Measurements from ENCODE around the gene YPEL5.
A peak's percentile ranks its signal among the peaks of the same experiment; 100 is the strongest.
"Not testable (repeated sequence)": the region's sequence is repeated elsewhere in the genome, so short reads cannot be mapped to it uniquely, and the experiment has no call there.

The YPEL5 gene

DNA sequence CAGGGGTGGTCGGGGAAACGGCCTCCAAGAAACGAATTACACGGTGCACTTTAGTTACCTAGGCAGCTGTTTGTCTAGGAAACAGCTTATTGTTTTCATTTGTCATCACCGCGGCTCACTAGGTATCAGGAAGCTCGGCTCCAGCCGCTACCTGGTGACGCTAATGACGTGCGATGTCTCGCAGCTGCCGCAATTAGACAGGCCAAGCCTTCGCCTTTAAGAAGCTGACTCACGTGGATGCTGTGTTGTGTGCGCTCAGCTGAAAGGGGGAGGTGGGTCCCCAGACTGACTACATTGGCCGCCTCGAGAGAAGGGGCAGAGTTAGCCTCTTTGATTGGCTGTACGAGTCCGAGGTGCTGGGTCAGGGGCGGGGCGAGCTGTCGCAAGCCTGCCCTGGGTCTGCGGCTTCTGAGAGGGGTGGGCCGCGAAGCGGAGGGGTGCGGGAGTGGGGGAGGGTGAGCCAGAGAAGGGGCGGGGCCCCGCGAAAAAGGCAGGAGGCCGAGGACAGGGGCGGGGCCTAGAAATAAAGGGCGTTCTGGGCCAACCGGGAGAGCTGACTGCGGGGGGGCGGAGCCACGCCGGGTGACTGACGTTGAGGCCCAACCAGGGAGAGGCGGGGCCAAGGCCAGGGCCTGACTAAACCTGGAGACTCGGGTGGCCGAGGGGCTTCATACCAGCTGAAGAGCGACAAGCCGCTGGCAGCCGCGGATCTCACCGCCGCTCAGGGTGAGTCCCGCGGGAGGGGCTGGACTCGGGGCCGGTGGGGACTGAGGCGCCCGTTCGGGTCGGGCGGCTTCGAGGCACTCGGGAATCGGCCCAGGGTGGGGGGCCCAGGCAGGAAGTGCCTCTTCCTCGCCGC lies at the start of gene YPEL5:
YPEL5 (plus strand) TSS at position 671 of the 859 bp plus-strand sequence. CDS start 9,645 bp downstream, outside the sequence.
- peak; percentile 92 for FAIRE-seq

DNA sequence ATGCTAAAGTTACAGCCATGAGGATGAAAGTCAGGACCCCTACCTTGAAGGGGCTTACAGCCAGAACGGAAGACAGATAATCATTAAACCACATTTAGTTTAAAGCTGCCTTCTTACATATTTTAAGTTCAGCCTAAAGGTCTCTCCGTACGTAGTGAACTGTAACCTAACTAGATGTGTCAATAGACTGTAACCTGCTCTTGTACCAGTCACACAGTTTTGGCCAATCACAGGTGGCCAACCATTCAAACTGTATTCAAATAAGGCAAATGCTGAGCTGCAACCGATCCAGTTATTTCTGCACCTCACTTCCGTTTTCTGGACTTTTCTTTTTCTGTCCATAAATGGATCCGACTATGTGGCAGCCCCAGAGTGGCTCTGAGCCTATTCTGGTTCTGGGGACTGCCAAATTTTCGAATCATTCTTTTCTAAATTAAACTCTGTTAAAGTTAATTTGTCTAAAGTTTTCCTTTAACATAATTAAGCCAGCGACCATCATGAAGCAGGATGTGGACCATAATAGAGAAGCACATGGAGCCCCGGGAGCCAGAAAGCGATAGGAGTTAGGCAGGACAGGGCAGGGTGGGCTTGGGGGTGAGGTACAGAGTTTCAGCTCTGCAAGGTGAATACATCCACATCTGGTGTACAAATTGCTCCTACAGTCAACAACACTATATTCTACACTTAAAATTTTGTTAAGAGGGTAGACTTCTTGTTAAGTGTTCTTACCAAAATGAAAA lies 48.4 kb upstream of the YPEL5 start:
- FAIRE-seq: no peak

GRCh38 chr2:30099366-30099765 lies 47.4 kb upstream of the YPEL5 start:
- not testable (repeated sequence) for FAIRE-seq

- not testable (repeated sequence) for FAIRE-seq
Observed at GRCh38 chr2:30100691-30101090, 46.1 kb upstream of the YPEL5 start.

GRCh38 chr2:30104307-30104706 lies 42.5 kb upstream of the YPEL5 start:
- no peak for FAIRE-seq

DNA sequence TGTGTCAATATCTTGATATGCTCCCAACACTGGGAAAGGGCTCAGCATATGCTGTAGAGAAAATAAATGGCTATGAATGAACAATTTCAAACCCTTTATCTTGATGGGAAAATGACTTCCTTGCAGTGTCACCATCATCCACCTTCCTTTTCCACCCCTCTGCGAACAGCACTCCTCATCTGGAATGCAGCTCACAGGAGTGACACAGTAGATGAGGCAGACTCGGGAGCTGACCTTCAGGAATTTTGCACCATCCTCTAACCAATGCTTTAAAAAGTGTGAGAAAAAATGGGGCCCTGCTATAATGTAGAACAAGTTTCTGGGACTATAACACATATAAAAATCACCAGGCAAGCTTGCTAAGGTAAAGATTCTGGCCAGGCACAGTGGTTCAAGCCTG lies 41.3 kb upstream of the YPEL5 start:
- FAIRE-seq: no peak

GRCh38 chr2:30106543-30106942 lies 40.3 kb upstream of the YPEL5 start:
- no peak for FAIRE-seq

DNA sequence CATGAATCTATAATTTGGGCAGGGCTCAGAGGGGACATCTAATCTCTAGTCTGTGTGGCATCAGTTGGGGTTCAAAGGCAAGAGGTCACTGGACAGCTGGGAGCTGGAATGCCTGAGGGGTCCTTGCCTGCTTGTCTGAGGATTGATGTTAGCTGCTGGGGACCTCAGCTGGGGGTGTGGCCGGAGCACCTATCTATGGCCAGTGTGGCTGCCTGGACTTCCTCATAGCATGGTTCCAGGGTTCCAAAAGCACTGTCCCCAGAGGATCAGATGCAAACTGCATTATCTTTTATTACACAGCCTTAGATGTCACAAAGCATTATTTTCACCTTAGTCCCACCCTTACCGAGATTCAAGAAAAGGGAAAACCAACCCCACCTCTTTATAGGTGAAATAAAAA lies 38.6 kb upstream of the YPEL5 start:
- FAIRE-seq: no peak

DNA sequence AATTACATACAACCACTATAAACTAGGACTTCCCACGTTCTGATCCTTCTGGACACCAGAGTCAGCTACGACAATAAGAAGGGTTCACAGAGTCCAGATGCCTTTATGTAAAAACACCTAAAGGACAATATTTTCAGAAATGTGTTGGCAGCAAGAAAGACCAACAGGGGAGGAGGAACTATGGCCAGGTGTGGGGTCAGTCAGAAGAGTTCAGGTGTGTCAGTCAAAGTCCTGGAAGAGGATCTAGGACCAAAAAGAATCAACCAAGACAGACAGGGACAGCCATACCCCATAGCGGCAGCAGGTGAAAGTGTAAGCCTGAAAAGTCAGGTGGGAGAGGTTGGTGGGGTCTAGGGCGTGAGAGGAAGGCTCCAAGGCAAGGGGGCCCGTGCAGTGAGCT lies 38.0 kb upstream of the YPEL5 start:
- no peak for FAIRE-seq

- FAIRE-seq: no peak
Observed at GRCh38 chr2:30109856-30110255, 37.0 kb upstream of the YPEL5 start.

DNA sequence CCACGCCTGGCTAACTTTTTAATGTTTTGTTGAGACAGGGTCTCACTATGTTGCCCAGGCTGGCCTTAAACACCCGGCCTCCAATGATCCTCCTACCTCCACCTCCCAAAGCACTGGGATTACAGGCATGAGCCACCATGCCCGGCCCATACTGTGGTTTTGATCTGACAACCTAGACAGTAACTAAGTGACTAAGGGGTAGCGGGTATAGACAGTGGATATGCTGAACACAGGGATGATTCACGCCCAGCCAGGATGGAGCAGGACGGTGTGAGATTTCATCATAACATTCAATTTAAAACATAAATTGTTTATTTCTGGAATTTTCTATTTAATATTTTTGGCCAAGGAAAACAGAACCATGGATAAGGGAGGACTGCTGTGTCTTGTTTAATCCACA lies 36.0 kb upstream of the YPEL5 start:
- no peak for FAIRE-seq

- not testable (repeated sequence) for FAIRE-seq
Observed at GRCh38 chr2:30111186-30111585, 35.6 kb upstream of the YPEL5 start.

DNA sequence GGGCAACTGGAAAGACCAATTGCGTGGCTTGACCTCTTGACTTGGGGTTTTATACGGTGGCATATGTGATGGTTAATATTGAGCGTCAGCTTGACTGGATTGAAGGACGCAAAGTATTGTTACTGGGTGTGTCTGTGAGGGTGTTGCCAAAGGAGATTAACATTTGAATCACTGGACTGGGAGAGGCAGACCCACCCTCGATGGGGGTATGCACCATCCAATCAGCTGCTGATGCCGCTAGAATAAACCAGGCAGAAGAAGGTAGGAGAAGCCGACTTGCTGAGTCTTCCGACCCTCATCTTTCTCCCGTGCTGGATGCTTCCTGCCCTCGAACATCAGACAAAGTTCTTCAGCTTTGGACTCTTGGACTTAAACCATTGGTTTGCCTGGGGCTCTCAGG lies 34.2 kb upstream of the YPEL5 start:
- FAIRE-seq: no peak

DNA sequence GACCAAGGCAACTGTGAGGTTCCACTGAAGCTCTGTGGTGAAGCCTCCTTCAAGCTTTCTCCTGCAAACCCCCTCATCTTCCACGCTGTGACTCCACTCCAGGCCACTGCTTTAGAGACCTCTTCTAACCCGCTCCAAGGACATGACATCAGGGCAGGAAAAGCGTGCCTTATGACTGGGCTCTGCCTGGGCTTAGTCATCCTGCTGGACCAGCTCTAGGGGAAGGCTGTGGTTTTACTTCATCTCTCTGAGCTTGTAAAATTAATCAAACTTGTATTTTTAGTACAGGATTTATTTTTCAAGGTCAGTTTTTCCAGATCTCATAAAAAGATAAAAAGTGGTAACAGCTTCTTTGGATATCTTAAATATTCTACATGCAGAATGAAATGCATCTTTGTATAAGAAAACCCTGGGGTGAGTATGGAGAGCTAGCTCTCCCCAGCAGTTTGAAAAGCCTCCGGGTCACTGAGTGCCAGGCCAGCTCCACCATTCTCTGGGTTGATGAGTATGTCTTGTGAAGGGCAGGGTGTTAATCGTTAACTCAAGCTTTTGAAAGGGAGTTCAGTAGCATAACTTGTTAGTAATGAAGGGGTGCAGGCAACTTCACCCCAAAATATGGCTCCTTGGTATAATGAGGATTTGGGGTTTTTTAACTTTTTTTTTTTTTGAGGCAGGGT lies 33.1 kb upstream of the YPEL5 start:
- no peak for FAIRE-seq

GRCh38 chr2:30115141-30115980 lies 31.4 kb upstream of the YPEL5 start:
- FAIRE-seq: peak; percentile 13

GRCh38 chr2:30115981-30116285 lies 30.9 kb upstream of the YPEL5 start:
- FAIRE-seq: no peak

DNA sequence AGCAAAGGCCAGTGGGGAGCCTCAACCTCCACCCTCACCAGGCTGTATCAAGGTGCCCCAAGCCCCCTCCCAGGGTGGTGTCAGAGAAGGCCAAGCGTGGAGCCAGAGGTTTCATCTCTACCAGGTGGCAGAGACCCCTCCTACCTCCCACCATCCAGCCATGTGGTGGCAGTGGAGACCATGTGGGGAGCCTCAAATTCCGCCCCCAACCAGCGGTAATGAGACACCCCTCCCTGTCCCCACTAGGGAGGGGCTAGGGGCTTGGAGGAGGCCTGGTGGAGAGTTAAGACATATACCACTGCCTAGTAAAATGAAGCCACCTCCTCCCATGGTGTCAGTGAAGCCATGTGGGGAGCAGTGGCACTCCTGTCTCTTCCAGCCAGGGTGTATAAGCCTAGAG lies 24.4 kb upstream of the YPEL5 start:
- no peak for FAIRE-seq

GRCh38 chr2:30127016-30127893 lies 19.6 kb upstream of the YPEL5 start:
- FAIRE-seq: no peak

- no peak for FAIRE-seq
Observed at GRCh38 chr2:30134582-30134981, 12.2 kb upstream of the YPEL5 start.

GRCh38 chr2:30135541-30135940 lies 11.3 kb upstream of the YPEL5 start:
- no peak for FAIRE-seq

DNA sequence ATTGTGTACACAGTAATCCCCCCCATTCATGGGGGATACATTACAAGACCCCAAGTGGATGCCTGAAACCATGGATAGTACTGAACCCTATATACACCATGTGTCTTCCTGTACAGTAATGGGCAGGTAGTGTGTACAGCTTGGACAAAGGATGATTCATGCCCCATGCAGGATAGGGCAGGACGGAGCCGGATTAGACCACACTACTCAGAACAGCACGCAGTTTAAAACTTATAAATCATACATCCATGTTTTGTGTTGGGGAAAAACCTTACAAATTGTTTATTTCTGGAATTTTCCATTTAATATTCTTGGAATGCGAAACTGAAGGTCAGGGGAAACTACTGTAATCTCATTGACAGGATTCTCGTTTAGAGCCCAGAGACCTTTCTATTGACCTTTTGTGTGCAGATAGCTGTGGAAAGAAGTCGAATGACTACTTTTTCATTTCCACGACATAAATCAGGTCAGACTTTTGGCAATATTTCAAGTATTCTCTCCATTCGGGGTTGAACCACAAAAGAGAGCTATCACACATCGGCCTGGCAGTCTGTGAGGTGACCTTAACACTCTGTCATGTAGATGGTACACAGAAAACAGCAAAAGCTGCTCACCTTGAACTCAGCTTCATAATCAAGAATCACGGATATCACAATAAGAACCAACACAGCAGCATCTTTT lies 9.9 kb upstream of the YPEL5 start:
- FAIRE-seq: no peak
